Right hindlimb (tissue), 1 donor: ENCODE results near the gene TLE5.
"Not testable (repeated sequence)": the region's sequence is repeated elsewhere in the genome, so short reads cannot be mapped to it uniquely, and the experiment has no call there.

ENCODE experiments used
- DNase-seq: peaks from one replicate; pipeline ENCODE4 v3.0.0-alpha.2; 2018

The TLE5 gene

DNA sequence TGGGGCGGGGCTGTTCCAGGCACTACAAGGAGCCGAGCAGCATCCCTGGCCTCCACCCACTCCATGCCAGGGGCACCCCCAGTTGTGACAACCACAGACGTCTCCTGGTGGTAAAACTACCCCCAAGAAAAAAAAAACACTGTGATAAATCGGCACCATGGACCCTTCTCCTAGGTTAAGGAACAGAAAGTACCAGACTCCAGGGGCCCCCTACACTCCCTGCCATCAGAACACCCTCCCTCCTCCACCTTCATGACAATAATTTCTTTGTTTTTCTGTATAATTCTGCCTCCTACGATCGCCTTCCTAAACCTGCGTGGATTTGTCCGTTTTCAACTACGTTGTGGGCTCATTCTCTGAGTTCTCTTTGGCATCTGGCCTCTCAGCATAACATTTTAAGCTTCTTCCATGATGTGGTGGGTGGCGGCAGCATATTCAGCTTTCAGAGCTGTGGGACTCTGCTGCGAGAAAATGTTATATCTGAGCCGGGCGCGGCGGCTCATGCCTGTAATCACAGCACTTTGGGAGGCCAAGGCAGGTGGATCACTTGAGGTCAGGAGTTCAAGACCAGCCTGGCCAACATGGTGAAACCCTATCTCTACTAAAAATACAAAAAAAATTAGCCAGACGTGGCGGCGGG, 41.9 kb downstream of the TLE5 start:
- DNase-seq, result no peak

DNA sequence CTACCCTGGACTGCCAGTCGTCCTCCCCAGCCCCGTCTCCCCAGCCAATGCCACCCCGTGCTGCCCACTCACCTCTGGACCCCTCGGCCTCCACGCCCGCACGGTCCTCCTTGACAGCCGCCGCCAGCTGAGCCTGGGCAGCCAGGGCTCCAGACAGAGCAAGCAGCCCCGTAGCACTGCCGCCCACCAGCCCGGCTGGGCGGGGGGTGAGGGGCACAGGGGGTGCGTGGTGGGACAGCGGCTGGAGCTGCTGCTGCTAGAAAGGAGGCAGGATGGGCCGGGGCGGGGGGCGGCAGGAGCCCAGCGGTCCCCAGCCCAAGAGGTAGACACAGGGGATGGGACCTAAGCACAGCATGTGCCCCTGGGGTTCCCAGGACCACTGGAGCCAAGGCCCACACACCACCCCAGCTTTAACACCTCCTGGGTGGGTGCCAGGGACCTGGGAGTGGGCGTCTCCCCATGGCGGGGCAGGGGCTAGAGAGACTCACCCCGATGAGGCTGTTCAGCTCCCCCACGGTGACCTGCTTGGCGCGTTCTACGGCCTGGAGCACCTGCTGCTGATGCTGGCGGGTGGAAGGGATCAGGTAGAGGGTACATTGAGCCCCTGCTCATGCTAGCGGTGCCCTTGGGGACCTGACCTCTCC, 43.0 kb downstream of the TLE5 start:
- DNase-seq, result no peak

DNA sequence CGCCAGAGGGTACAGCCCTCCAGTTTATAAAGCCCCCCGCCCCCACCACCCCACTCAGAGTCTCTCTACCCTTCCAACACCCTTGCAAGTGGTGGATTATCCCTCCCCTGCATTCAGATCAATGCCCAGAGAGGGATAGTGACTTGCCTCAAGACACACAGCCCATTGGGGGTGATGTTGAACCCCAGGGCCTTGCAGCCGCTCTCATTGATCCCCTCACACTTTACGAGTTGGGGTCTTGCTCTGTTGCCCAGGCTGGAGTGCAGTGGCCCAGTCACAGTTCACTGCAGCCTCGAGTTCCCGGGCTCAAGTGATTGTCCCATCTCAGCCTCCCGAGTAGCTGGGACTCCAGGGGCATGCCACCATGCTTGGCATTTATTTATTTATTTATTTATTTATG, 44.4 kb downstream of the TLE5 start:
- no peak for DNase-seq

DNA sequence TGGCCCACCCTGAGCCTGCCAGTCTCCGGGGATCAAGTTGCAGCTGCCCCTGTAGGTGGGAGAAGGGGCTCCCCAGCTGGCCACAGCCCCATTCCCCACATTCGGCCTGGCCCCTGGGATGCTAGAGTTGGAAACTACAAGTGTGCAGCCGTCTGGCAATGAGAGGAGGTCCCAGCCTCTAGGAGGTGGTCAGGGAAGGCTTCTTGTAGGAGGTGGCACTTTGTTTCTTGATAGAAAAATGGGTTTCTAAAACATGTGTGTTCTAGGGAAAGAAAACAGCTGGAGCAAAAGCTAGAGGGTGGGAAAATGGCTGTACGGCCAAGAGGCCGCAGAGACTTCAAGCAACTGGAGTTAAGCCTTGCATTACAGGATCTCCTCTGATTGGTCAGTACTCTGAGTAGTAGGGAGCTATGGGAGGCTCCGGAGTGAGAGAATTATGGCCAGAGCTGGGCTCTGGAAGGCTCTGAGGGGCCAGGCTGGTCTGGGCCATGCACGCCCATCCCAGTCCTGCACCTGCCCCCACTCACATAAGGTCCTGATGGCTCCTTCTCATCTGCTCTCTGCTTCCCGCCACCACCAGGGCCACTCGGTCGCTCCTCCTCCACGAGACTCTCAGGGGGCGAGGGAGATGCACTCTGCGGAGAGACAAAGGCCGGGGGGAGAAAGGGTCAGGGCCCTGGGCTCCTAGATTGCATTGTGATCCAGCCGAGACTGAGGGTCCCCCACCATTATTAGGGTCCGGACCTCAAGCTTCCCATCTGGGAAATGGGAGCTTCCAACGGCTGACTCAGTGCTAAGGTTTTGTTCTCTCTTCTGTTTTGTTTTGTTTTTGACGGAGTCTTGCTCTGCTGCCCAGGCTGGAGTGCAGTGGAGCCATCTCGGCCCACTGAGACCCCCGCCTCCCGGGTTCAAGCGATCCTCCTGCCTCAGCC, 46.9 kb downstream of the TLE5 start:
- DNase-seq, result no peak

DNA sequence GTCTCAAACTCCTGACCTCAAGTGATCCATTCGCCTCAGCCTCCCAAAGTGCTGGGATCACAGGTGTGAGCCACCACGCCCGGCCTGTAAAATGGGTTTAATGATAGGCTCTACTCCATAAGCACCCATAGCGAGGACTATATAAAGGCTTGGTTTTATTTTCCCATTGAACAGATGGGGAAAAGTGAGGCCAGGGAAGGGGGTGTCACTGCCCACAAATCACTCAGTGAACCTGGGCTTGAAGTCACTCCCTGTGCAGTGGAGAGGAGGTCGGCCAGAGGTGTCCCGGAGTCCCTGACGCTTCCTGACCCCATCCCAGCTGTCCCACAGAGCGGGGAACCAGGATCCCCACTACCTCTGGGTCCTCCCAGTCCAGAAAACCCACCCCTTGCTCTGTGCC, 48.2 kb downstream of the TLE5 start:
- DNase-seq, result no peak

DNA sequence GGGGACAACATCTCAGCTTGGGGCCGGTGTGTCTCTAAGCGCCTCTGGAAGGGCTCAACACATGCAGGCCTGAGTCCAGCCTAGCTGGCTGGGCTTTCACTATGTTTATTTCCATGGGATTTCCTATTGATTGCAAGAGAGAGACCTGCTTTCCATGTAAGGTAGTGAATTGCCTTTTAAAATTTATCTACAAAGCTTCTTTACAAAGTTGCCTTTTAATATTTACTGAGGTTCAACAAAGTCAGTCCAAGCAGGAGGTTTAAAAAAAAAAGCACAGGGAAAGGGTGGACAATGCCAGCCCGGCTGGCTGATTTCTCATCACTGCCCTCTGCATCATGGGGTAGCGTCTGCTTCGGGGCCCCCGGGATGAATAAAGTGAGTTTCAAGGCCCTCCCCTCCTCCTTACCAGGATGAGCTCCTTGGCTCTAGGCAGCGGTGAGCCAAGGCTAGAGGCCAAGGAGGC, 49.0 kb downstream of the TLE5 start:
- DNase-seq, result no peak

DNA sequence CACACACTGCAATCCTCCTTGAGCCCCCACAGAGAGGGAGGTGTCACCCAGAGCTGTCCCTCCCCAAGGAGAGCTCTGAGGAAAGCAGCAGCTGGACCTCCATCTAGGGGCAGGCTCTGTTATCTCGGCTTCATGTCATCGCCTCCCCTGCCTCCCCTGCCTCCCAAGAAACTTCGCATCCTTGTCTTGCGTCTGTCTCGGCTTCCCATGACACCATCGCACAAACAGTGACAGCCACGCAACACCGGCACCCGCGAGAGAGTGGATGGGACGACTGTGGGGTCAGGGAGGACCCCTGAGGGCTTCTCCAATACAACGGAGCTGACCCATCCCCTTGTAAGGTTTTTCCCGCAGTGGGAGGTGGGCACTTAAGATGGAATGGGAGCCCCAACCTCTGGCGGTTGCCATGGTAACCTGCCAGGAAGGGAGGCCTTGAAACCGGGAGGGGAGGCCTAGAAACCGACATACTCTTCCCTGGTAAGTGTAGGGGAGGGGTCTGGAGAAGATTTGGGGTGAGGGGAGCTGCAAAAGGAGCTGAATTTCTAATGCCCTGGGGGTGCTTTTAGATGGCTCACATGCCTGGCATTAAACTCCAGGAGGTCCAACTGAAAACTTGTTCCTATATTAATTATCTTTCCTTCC, 49.6 kb downstream of the TLE5 start:
- no peak for DNase-seq

DNA sequence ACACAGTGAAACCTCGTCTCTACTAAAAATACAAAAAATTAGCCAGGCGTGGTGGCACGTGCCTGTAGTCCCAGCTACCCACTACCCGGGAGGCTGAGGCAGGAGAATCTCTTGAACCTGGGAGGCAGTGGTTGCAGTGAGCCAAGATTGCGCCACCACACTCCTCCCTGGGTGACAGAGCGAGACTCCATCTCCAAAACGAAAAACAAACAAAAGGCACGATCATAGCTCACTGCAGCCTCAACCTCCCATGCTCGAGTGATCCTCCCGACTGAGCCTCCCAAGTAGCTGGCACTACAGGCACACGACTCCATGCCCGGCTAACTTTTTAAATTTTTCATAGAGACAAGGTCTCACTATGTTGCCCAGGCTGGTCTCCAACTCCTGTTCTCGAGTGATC, 50.2 kb downstream of the TLE5 start:
- not testable (repeated sequence) for DNase-seq

DNA sequence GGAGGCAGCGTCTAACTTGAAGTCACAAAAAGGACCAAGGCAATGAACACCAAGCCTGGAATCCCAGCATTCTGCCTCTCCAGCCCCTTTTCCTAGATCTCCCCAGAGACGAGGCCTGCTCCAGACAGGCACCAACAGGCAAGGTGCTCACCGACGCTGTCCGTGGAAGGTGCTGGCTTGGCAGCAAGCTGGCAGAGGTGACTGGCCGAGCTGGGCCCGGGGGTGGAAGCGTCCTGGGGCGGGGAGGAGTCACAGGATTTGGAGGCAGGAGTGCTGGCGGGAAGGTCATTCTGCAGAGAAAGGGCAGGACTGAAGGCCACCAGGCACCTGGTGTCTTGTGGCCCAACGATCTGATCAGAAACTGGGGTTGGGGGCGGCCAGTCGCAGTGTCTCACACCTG, 51.4 kb downstream of the TLE5 start:
- no peak for DNase-seq

DNA sequence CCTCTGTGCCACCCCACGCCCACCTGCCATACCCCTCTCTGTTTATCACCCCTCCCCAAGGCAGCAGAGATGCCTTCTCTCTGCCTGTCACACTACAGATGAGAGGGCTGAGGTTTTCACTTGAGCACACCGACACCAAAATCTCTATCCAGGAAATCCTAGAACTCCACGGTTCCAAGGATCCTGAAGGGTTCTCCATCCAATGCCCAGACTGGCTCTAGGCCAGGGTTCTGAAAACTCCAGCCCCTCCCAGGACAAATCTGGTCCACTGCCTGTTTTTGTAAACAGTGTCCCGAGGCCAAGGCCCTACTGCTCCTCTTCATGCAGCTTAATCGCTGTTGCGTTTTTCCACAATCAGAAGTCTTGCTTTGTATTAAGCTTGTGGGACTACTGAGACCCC, 53.3 kb downstream of the TLE5 start:
- no peak for DNase-seq

DNA sequence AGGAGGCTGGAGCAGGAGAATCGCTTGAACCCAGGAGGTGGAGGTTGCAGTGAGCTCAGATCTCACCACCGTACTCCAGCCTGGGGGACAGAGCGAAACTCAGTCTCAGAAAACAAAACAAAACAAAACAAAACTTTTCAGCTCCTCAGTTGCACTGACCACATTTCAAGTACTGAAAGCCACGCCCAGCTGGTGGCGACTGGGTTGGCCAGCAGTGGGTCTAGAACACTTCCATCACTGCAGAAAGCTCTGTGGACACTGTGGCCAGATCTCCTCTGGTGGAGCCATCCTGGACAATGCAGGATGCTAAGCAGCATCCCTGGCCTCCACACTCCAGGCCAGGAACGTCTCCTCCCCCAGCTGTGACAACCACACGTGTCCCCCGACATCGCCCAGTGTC, 54.3 kb downstream of the TLE5 start:
- no peak for DNase-seq

DNA sequence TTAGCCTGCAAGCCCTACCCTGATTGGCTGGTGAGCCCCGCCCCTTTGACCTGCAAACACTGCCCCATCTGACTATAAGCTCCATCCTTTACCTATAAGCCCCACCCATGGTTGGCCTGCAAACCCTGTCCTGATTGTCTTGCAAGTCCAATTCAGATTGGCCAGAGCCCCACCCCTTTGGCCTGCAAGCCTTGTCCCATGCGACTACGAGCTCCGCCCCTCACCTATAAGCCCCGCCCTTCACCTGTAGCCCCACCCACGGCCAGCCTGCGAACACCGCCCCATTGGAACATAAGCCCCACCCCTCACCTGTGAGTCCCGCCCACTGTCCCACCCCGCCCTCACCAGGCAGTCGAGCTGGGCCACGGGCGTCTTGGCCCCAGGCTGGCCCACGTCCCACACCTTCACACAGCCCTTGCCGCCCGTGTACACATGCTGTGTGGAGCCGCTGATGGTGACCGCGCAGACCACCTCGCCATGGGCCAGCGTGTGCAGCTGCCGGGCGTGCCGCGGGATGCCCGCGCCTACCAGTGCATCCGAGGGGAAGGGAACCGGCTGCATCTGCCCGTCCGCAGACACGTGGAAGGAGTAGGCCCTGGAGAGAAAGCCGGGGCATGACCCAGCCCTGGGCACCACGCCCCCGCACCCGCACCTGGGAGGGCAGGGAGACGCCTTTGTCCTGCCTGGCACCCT, 56.1 kb downstream of the TLE5 start:
- no peak for DNase-seq

DNA sequence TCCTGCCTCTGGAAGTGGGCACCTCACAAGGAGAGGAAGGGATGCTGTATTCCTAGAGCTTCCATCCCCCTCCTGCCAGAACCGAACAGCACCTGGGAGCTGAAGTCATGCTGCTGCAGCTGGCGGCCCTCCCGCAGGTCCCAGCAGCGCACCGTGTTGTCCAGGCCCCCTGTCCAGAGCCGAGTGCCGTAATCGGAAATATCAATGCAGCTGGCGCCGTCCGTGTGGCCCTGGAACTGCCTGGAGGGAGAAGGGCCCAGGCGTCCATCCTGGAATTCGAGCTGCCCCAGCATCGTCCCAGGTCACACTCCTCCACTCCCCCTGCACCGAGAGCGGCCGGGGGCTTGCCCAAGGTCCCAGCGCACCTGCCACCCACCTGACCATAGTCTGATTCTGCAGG, 57.0 kb downstream of the TLE5 start:
- no peak for DNase-seq

DNA sequence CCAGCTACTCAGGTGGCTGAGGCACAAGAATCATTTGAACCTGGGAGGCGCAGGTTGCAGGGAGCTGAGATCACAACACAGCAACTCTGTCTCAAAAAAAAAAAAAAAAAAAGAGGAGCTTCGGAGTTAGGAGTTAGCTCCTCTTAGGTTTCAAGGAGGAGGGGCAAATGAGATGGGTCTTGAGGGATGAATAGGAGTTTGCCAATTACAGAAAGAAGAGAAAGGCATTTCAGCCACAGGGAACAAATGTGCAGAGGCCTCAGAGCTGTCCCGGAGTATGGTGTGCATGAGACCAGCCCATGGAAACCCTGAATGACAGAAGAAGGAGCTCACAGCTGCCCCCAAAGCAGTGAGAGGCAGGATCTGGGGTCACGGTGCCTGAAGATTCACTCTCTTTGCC, 57.8 kb downstream of the TLE5 start:
- DNase-seq, result no peak

DNA sequence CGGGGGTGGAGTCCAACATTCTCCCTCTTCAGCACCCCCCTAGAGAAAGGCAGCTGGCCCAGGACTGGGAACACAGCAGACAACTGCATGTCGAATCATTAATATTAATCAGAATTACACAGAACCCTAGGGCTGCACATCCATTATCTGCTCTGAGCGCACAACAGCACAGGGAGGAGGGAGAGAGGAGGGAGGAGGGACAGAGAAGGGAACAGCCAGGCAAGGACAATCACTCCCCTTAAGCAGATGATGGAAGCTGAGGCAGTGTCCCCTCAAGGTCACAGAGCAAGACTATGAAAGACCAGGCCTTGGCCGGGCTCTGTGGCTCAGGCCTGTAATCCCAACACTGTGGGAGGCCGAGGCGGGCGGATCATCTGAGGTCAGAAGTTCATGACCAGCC, 59.2 kb downstream of the TLE5 start:
- DNase-seq, result no peak
